HepG2 (cell line): ENCODE results near the gene PDIA4. TPM values are rescaled to one million over a fixed set of nuclear protein-coding genes. Genes with fewer than 3 reads are reported as not detected.

Source experiments
- ATAC-seq: fragments of 200-7000 bp; cut with Tn5 transposase; 3 replicates; pipeline ENCODE4 v1.9.1; 2020; ENCODE audit warnings: mild to moderate bottlenecking, moderate library complexity
- BruUV-seq: library from RNA; stranded (reverse); fragments of 400-500 nt; replicated peaks from 2 replicates; lab custom pipeline; 2021; lab: Mats Ljungman, UMichigan
- CTCF ChIA-PET: fragments of 300-600 bp; formaldehyde crosslinking; extraction: SDS; loops from one replicate; lab custom pipeline; 2021; ENCODE audit warnings: low total read pairs, inconsistent platforms, low intra/inter-chr PET ratio; lab: Yijun Ruan, JAX
- POLR2A ChIA-PET: fragments of 350-600 bp; sonication (Branson Sonifier 250); formaldehyde crosslinking; loops from one replicate; lab custom pipeline; 2020; ENCODE audit warnings: antibody characterized with exemption, inconsistent platforms; lab: Yijun Ruan, JAX
- DNase-seq: peaks from one replicate; pipeline ENCODE4 v3.0.0-alpha.2; 2015; ENCODE audit warnings: low spot score
- FAIRE-seq: peaks from 3 replicates; lab custom pipeline; 2011; peaks lifted over from hg19 to GRCh38; lab: Jason Lieb, UNC
- H2AFZ ChIP-seq: one replicate; pipeline ENCODE4 v1.6.1; 2011; ENCODE audit warnings: low read length, inconsistent platforms
- H3K27ac ChIP-seq: fragments of 300-600 bp; 3 replicates; pipeline ENCODE4 v1.8.0; 2011; ENCODE audit warnings: mixed run types, mild to moderate bottlenecking, mixed read lengths, low read length, inconsistent platforms; ENCODE audit not compliant: insufficient read depth; ENCODE audit errors: extremely low read length
- H3K27me3 ChIP-seq, 2 experiments: fragments of 200-600 bp in 1 of 2; 2 replicates in 1 of 2; 3 replicates in 1 of 2; pipeline versions ENCODE4 v1.6.0 to v1.8.0; 2011; ENCODE audit warnings: low read length in 2 of 2, mild to moderate bottlenecking in 2 of 2, moderate library complexity in 2 of 2, inconsistent platforms in 1 of 2; ENCODE audit not compliant: insufficient read depth in 2 of 2, control insufficient read depth in 1 of 2
- H3K36me3 ChIP-seq, 2 experiments: fragments of 200-600 bp in 1 of 2; replicated peaks in 1 of 2; 2 replicates in 1 of 2; 3 replicates in 1 of 2; pipeline versions ENCODE4 v1.5.1 to v1.8.0; 2011; ENCODE audit warnings: low read length in 2 of 2, inconsistent platforms in 1 of 2; ENCODE audit not compliant: insufficient read depth in 2 of 2, control insufficient read depth in 1 of 2
- H3K4me1 ChIP-seq: 2 replicates; pipeline ENCODE4 v1.5.1; 2012; ENCODE audit warnings: low read length, inconsistent platforms; ENCODE audit not compliant: insufficient read depth
- H3K4me2 ChIP-seq: 2 replicates; pipeline ENCODE4 v1.6.0; 2011; ENCODE audit warnings: low read depth, low read length, inconsistent platforms
- H3K4me3 ChIP-seq, 3 experiments: fragments of 200-600 bp in 1 of 3; sonication (generic), shearing (Covaris generic) in 1 of 3; replicated peaks in 1 of 3; 2 replicates each; pipeline ENCODE4 v1.5.1; 2011 to 2016; ENCODE audit warnings: low read length in 3 of 3, inconsistent platforms in 2 of 3, low read depth in 2 of 3, mild to moderate bottlenecking in 2 of 3, control low read depth in 1 of 3, mixed read lengths in 1 of 3; ENCODE audit not compliant: insufficient read depth in 1 of 3
- H3K79me2 ChIP-seq: one replicate; pipeline ENCODE4 v1.6.1; 2011; ENCODE audit warnings: low read length, inconsistent platforms; ENCODE audit not compliant: insufficient read depth
- H3K9ac ChIP-seq: 2 replicates; pipeline ENCODE4 v1.6.0; 2011; ENCODE audit warnings: mild to moderate bottlenecking, low read depth, low read length, inconsistent platforms; ENCODE audit not compliant: insufficient read depth
- H3K9me3 ChIP-seq: 2 replicates; pipeline ENCODE4 v1.5.1; 2012; ENCODE audit warnings: mild to moderate bottlenecking, low read length
- H4K20me1 ChIP-seq: 2 replicates; pipeline ENCODE4 v1.6.0; 2011; ENCODE audit warnings: inconsistent platforms, mild to moderate bottlenecking, low read length, moderate library complexity; ENCODE audit not compliant: insufficient read depth
- AGO1 ChIP-seq: fragments of 200-400 bp; formaldehyde crosslinking; IDR thresholded peaks from 2 replicates; pipeline ENCODE4 v1.6.1; 2017; ENCODE audit warnings: mild to moderate bottlenecking, low read depth, low read length, moderate library complexity; ENCODE audit not compliant: poor library complexity, severe bottlenecking
- AKAP8 ChIP-seq: sonication (generic); formaldehyde crosslinking; IDR thresholded peaks from 2 replicates; pipeline ENCODE4 v1.5.1; 2020; ENCODE audit warnings: mild to moderate bottlenecking, missing genetic modification reagents
- BATF2 ChIP-seq: sonication (generic); formaldehyde crosslinking; IDR thresholded peaks from 2 replicates; pipeline ENCODE4 v1.8.0; 2022; ENCODE audit warnings: mild to moderate bottlenecking, missing genetic modification reagents, moderate library complexity
- GATAD1 ChIP-seq: IDR thresholded peaks from 2 replicates; pipeline ENCODE4 v1.6.1; 2016; ENCODE audit warnings: missing genetic modification reagents, missing compliant biosample characterization
- JDP2 ChIP-seq: sonication (generic); formaldehyde crosslinking; IDR thresholded peaks from 2 replicates; pipeline ENCODE4 v1.8.1; 2022; ENCODE audit warnings: missing genetic modification reagents, borderline replicate concordance
- KLF16 ChIP-seq, 2 experiments: sonication (generic) in 1 of 2; formaldehyde crosslinking in 1 of 2; IDR thresholded peaks; 2 replicates each; pipeline versions ENCODE4 v1.6.1 to v1.8.0; 2016 to 2023; ENCODE audit warnings: missing genetic modification reagents in 2 of 2, missing compliant biosample characterization in 1 of 2
- MAFK ChIP-seq, 2 experiments: IDR thresholded peaks in 1 of 2; conservative IDR thresholded peaks in 1 of 2; 2 replicates each; pipeline ENCODE4 v1.6.1; 2011; ENCODE audit warnings: improper control_type of control experiment in 2 of 2, low read length in 2 of 2
- MED13 ChIP-seq: sonication (generic); formaldehyde crosslinking; IDR thresholded peaks from 2 replicates; pipeline ENCODE4 v1.5.0; 2020; ENCODE audit warnings: missing genetic modification reagents
- PAXIP1 ChIP-seq: sonication (generic); formaldehyde crosslinking; conservative IDR thresholded peaks from 2 replicates; pipeline ENCODE4 v1.4.0; 2020; ENCODE audit warnings: mild to moderate bottlenecking, missing genetic modification reagents, moderate library complexity
- POGZ ChIP-seq: sonication (generic); formaldehyde crosslinking; IDR thresholded peaks from 2 replicates; pipeline ENCODE4 v1.4.0; 2020; ENCODE audit warnings: mild to moderate bottlenecking, missing genetic modification reagents
- ZBTB7B ChIP-seq: sonication (generic); formaldehyde crosslinking; IDR thresholded peaks from 2 replicates; pipeline ENCODE4 v1.4.0; 2020; ENCODE audit warnings: missing genetic modification reagents
- ZNF234 ChIP-seq: sonication (generic); formaldehyde crosslinking; conservative IDR thresholded peaks from 2 replicates; pipeline ENCODE4 v1.5.1; 2020; ENCODE audit warnings: mild to moderate bottlenecking, missing genetic modification reagents
- ZNF235 ChIP-seq: sonication (generic); formaldehyde crosslinking; IDR thresholded peaks from 2 replicates; pipeline ENCODE4 v1.8.1; 2023; ENCODE audit warnings: mild to moderate bottlenecking, missing genetic modification reagents, borderline replicate concordance
- ZNF256 ChIP-seq: sonication (generic); formaldehyde crosslinking; conservative IDR thresholded peaks from 2 replicates; pipeline ENCODE4 v1.4.0; 2020; ENCODE audit warnings: missing genetic modification reagents
- ZNF350 ChIP-seq: sonication (generic); formaldehyde crosslinking; IDR thresholded peaks from 2 replicates; pipeline ENCODE4 v1.4.0; 2020; ENCODE audit warnings: mild to moderate bottlenecking, low read depth, missing genetic modification reagents, borderline replicate concordance
- ZNF570 ChIP-seq: sonication (generic); formaldehyde crosslinking; IDR thresholded peaks from 2 replicates; pipeline ENCODE4 v1.4.0; 2020; ENCODE audit warnings: mild to moderate bottlenecking, missing genetic modification reagents, borderline replicate concordance
- ZNF703 ChIP-seq: sonication (generic); formaldehyde crosslinking; IDR thresholded peaks from 2 replicates; pipeline ENCODE4 v1.5.1; 2020; ENCODE audit warnings: missing genetic modification reagents, mild to moderate bottlenecking, moderate library complexity, borderline replicate concordance
- ZNF746 ChIP-seq: sonication (generic); formaldehyde crosslinking; IDR thresholded peaks from 2 replicates; pipeline ENCODE4 v1.8.0; 2022; ENCODE audit warnings: mild to moderate bottlenecking, missing genetic modification reagents
- ZNF781 ChIP-seq: sonication (generic); formaldehyde crosslinking; IDR thresholded peaks from 2 replicates; pipeline ENCODE4 v1.5.1; 2020; ENCODE audit warnings: borderline replicate concordance, mild to moderate bottlenecking, missing genetic modification reagents; ENCODE audit errors: not compliant biosample characterization
- WGBS: methylation state at CpG from one replicate; pipeline ENCODE4 v1.1.6; 2017; ENCODE audit warnings: low lambda C conversion rate; 5-methylcytosine and 5-hydroxymethylcytosine counted together
- in situ Hi-C: cut with HindIII; loops from 2 replicates; pipeline ENCODE4 v1.10.0; 2017; ENCODE audit warnings: low pct_unique_long_range_greater_than_20kb; ENCODE audit not compliant: extremely low pct_ligation_motif_present
- intact Hi-C: fragments of 100-400 bp; cut with micrococcal nuclease; formaldehyde crosslinking; loops from one replicate; pipeline ENCODE4 v1.10.0; 2022; ENCODE audit not compliant: unreplicated experiment
- polyA plus RNA-seq, 8 experiments: library from polyadenylated mRNA; depleted of rRNA in 3 of 8; stranded (reverse) in 7 of 8; unstranded in 1 of 8; fragments of >200 nt; fragmentation: Illumina TruSeq in 4 of 8; extraction: Trizol in 4 of 8; gene quantifications; 2 replicates each; pipeline versions ENCODE4 v1.2.1 to v1.2.3, GENCODE V29; 2011 to 2016; ENCODE audit warnings: low read depth in 4 of 8, missing spikeins in 1 of 8, mixed read lengths in 1 of 8; ENCODE audit not compliant: insufficient read depth in 1 of 8
- total RNA-seq, 5 experiments: library from RNA; depleted of rRNA; stranded (reverse); fragments of >200 nt; fragmentation: Illumina TruSeq; extraction: Trizol; gene quantifications; 2 replicates each; pipeline ENCODE4 v1.2.3, GENCODE V29; 2016; ENCODE audit warnings: low read depth in 1 of 5
- TF ChIP-seq, protein P1 (sequence below): sonication (generic); formaldehyde crosslinking; IDR thresholded peaks from 2 replicates; pipeline ENCODE4 v1.5.1; 2020; ENCODE audit warnings: missing genetic modification reagents, mild to moderate bottlenecking, borderline replicate concordance

PDIA4 gene
- total and polyA plus RNA-seq, 2 of the 13 experiments (the other 11 are each of a cell fraction or from before 2014, with no cell fraction given): 278 to 402 TPM

DNA sequence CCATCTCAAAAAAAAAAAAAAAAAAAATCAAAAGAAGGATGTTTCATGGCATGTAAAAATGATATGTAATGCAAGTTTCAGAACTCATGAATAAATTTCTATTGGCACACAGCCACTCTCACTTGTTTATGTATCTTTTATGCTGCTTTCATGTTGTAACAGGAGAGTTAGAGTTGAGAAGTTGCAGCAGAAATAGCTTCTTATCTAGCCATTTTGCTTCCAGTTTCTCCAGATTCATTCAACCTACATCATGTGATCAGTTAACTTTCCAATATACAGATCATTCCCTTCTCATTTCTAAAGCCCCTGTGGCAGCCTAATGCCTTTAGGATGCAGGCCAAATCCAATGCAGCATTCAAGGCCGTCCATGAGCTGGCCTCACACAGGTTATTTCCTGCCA lies 31.9 kb upstream of the PDIA4 start:
- Histone ChIP-seq H3K9me3 (no peaks in the 10 kb centered on the region), H3K4me1 (peaks cover 7% of the 10 kb centered on the region; the same call in 1 of the 2 replicates), H4K20me1 (no peaks in the 10 kb centered on the region), H3K36me3 (no peaks in the 10 kb centered on the region), H3K79me2 (no peaks in the 10 kb centered on the region), H3K27me3 (no peaks in the 10 kb centered on the region), H3K4me3 (no peak overlapping the region), H3K27ac (no peak overlapping the region), H3K4me2 (no peak overlapping the region), H2AFZ (no peak overlapping the region), H3K9ac (no peak overlapping the region)
- no TSS peak for BruUV-seq
- ChIA-PET POLR2A (no interaction called here), CTCF (no interaction called here)
- WGBS: 0% methylated on average over 1 of the region's 1 CpG
- TF ChIP-seq MED13 (no peak), JDP2 (CRISPR knock-in tag) (no peak), AGO1 (no peak), ZNF781 (CRISPR knock-in tag) (no peak), PAXIP1 (no peak), MAFK (conservative IDR thresholded peaks at IDR 0.05 in 1 of 2, IDR thresholded peaks at IDR 0.05 in 1 of 2; ENCODE audit: low read length in 2 of 2) (no peak), POGZ (CRISPR knock-in tag) (no peak), BATF2 (CRISPR knock-in tag) (no peak), ZBTB7B (CRISPR knock-in tag) (no peak), ZNF234 (CRISPR knock-in tag) (no peak), ZNF235 (CRISPR knock-in tag) (no peak), KLF16 (CRISPR knock-in tag; IDR thresholded peaks at IDR 0.05) (no peak), ZNF570 (CRISPR knock-in tag) (no peak), GATAD1 (CRISPR knock-in tag) (no peak), ZNF703 (CRISPR knock-in tag) (no peak), ZNF256 (CRISPR knock-in tag) (no peak), ZNF746 (CRISPR knock-in tag) (no peak), AKAP8 (CRISPR knock-in tag) (no peak), ZNF350 (CRISPR knock-in tag) (no peak)
- TF ChIP-seq, protein P1, sequence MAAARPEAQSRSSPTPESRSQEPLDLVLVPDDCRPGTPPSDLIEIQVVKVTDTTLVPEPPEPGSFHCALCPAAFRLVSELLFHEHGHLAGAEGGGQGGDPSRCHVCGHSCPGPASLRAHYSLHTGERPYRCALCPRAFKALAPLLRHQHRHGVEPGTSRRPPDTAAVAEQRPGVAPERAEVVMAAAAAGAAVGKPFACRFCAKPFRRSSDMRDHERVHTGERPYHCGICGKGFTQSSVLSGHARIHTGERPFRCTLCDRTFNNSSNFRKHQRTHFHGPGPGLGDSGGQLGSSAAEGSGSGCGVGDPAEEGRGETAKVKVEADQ (CRISPR knock-in tag): no peak
- ATAC-seq (no peak), DNase-seq (no peak), FAIRE-seq (no peak)
- intact Hi-C loops (no loop called here), in situ Hi-C loops (loop anchor here (5.0 kb wide), 1 partner anchor 58 kb away; no protein-coding TSS in a partner anchor)
